OCI-LY3 (cell line): ENCODE data around the gene DHDH.

Source experiments
- H2AFZ ChIP-seq: fragments of 200-600, 300-600 bp; shearing (Covaris generic); 2 replicates; pipeline ENCODE4 v1.6.0; 2014; ENCODE audit warnings: antibody characterized with exemption, low read depth, low read length
- H3K27ac ChIP-seq: fragments of 200-600, 300-600 bp; sonication (generic); 2 replicates; pipeline ENCODE4 v1.5.1; 2014; ENCODE audit warnings: mild to moderate bottlenecking, low read length, moderate library complexity, mixed read lengths
- H3K27me3 ChIP-seq: fragments of 200-600, 300-600 bp; sonication (generic); 2 replicates; pipeline ENCODE4 v1.6.1; 2014; ENCODE audit warnings: low read depth, low read length, mixed read lengths
- H3K36me3 ChIP-seq: fragments of 200-600, 300-600 bp; sonication (generic); replicated peaks from 2 replicates; pipeline ENCODE3; 2014; ENCODE audit warnings: low read depth, low read length, mixed read lengths
- H3K4me1 ChIP-seq: fragments of 300-600, 200-600 bp; sonication (generic); 2 replicates; pipeline ENCODE4 v1.6.1; 2014; ENCODE audit warnings: low read length, mixed read lengths
- H3K4me2 ChIP-seq: fragments of 200-600, 300-600 bp; sonication (generic); 2 replicates; pipeline ENCODE4 v1.6.1; 2014; ENCODE audit warnings: low read length, mixed read lengths
- H3K4me3 ChIP-seq: fragments of 300-600, 200-600 bp; sonication (generic); 2 replicates; pipeline ENCODE4 v1.5.1; 2014; ENCODE audit warnings: antibody characterized with exemption, mild to moderate bottlenecking, low read length, moderate library complexity
- H3K79me2 ChIP-seq: fragments of 300-600, 200-600 bp; shearing (Covaris generic); 2 replicates; pipeline ENCODE4 v1.6.1; 2014; ENCODE audit warnings: mild to moderate bottlenecking, low read length, mixed read lengths
- H3K9ac ChIP-seq: fragments of 300-600, 200-600 bp; shearing (Covaris generic); 2 replicates; pipeline ENCODE4 v1.6.0; 2014; ENCODE audit warnings: mild to moderate bottlenecking, low read length, moderate library complexity
- H3K9me3 ChIP-seq: fragments of 200-600, 300-600 bp; shearing (Covaris generic); 2 replicates; pipeline ENCODE4 v1.6.1; 2014; ENCODE audit warnings: low read length, mixed read lengths; ENCODE audit not compliant: insufficient read depth
- H4K20me1 ChIP-seq: fragments of 200-600, 300-600 bp; sonication (generic); 2 replicates; pipeline ENCODE4 v1.6.1; 2016; ENCODE audit warnings: low read length, mixed read lengths; ENCODE audit not compliant: insufficient read depth
- CTCF ChIP-seq: fragments of 200-600, 300-600 bp; sonication (generic); IDR thresholded peaks from 2 replicates; pipeline ENCODE4 v1.5.1; 2014; ENCODE audit warnings: antibody characterized with exemption, low read length, low read depth
- EZH2phosphoT487 ChIP-seq: fragments of 200-600 bp; shearing (Covaris generic); IDR thresholded peaks from 2 replicates; pipeline ENCODE4 v1.6.1; 2018; ENCODE audit warnings: antibody characterized with exemption, mixed run types, low read depth

Gene DHDH

GRCh38 chr19:48945415-48945814 is 11.9 kb downstream of the DHDH start:
- H3K27me3 ChIP-seq, result no peaks in the 10 kb centered on the region
- no peaks in the 10 kb centered on the region for H4K20me1 ChIP-seq
- peaks cover 5% of the 10 kb centered on the region for H3K36me3 ChIP-seq
- no peak overlapping the region for H3K4me2 ChIP-seq
- no peak overlapping the region for H3K9ac ChIP-seq
- H2AFZ ChIP-seq, result no peak overlapping the region
- no peak overlapping the region for H3K27ac ChIP-seq
- TF ChIP-seq EZH2phosphoT487 (no peak), CTCF (no peak)
- H3K9me3 ChIP-seq, result peaks cover 15% of the 10 kb centered on the region; the same call in 1 of the 2 replicates
- no peaks in the 10 kb centered on the region for H3K79me2 ChIP-seq
- no peaks in the 10 kb centered on the region for H3K4me1 ChIP-seq
- H3K4me3 ChIP-seq, result no peak overlapping the region

- Histone ChIP-seq H3K79me2 (no peaks in the 10 kb centered on the region), H3K9ac (no peak overlapping the region), H3K4me1 (no peaks in the 10 kb centered on the region), H4K20me1 (no peaks in the 10 kb centered on the region), H2AFZ (no peak overlapping the region), H3K27ac (no peak overlapping the region), H3K9me3 (peaks cover 14% of the 10 kb centered on the region; the same call in 1 of the 2 replicates), H3K27me3 (no peaks in the 10 kb centered on the region), H3K4me2 (no peak overlapping the region), H3K4me3 (no peak overlapping the region), H3K36me3 (peaks cover 5% of the 10 kb centered on the region)
- TF ChIP-seq EZH2phosphoT487 (no peak), CTCF (no peak)
Observed at GRCh38 chr19:48945817-48946216, 12.3 kb downstream of the DHDH start.

GRCh38 chr19:48946463-48947257 is 13.2 kb downstream of the DHDH start:
- Histone ChIP-seq H3K4me1 (no peaks in the 10 kb centered on the region), H4K20me1 (no peaks in the 10 kb centered on the region), H3K4me2 (no peak overlapping the region), H2AFZ (no peak overlapping the region), H3K79me2 (no peaks in the 10 kb centered on the region), H3K9ac (no peak overlapping the region), H3K36me3 (peaks cover 5% of the 10 kb centered on the region), H3K9me3 (peaks cover 8% of the 10 kb centered on the region; the same call in 1 of the 2 replicates), H3K27me3 (no peaks in the 10 kb centered on the region), H3K4me3 (no peak overlapping the region), H3K27ac (no peak overlapping the region)
- TF ChIP-seq EZH2phosphoT487 (no peak), CTCF (no peak)

- no peak overlapping the region for H2AFZ ChIP-seq
- H3K4me3 ChIP-seq, result no peak overlapping the region
- no peak overlapping the region for H3K4me2 ChIP-seq
Observed at GRCh38 chr19:48947258-48947542, 13.7 kb downstream of the DHDH start.

More at GRCh38 chr19:48947258-48947542, 13.7 kb downstream of the DHDH start:
- Histone ChIP-seq H3K36me3 (peaks cover 5% of the 10 kb centered on the region), H3K27ac (no peak overlapping the region), H3K79me2 (no peaks in the 10 kb centered on the region), H4K20me1 (no peaks in the 10 kb centered on the region), H3K4me1 (no peaks in the 10 kb centered on the region), H3K9ac (no peak overlapping the region), H3K9me3 (peaks cover 8% of the 10 kb centered on the region; the same call in 1 of the 2 replicates), H3K27me3 (no peaks in the 10 kb centered on the region)
- TF ChIP-seq EZH2phosphoT487 (no peak), CTCF (no peak)
